ENCODE results near the gene CDH4.
"Not testable (repeated sequence)": the region's sequence is repeated elsewhere in the genome, so short reads cannot be mapped to it uniquely, and the experiment has no call there.

Gene CDH4

GRCh38 chr20:61394088-61394799, 142.2 kb downstream of the CDH4 start:
- DNase-seq = no peak

GRCh38 chr20:61396262-61396848, 144.3 kb downstream of the CDH4 start:
- no peak for DNase-seq

- DNase-seq = no peak
These were observed 145.1 kb downstream of the CDH4 start for GRCh38 chr20:61397146-61397545.

- no peak for DNase-seq
These were observed 145.7 kb downstream of the CDH4 start for GRCh38 chr20:61397790-61398189.

GRCh38 chr20:61399433-61399832, 147.4 kb downstream of the CDH4 start:
- DNase-seq = no peak

- no peak for DNase-seq
These were observed 148.4 kb downstream of the CDH4 start for GRCh38 chr20:61400499-61400898.

GRCh38 chr20:61404303-61404702, 152.2 kb downstream of the CDH4 start:
- DNase-seq = no peak

GRCh38 chr20:61405007-61405406, 152.9 kb downstream of the CDH4 start:
- DNase-seq = no peak

- not testable (repeated sequence) for DNase-seq
These were observed 154.7 kb downstream of the CDH4 start for GRCh38 chr20:61406773-61407172.

- DNase-seq = no peak
These were observed 155.5 kb downstream of the CDH4 start for GRCh38 chr20:61407561-61407960.

GRCh38 chr20:61408951-61409740, 157.1 kb downstream of the CDH4 start:
- DNase-seq = no peak

- DNase-seq = no peak
These were observed 159.7 kb downstream of the CDH4 start for GRCh38 chr20:61411743-61412142.

- DNase-seq = no peak
These were observed 161.7 kb downstream of the CDH4 start for GRCh38 chr20:61413752-61414151.

GRCh38 chr20:61414455-61414991, 162.5 kb downstream of the CDH4 start:
- DNase-seq = no peak

- no peak for DNase-seq
These were observed 164.5 kb downstream of the CDH4 start for GRCh38 chr20:61416546-61416945.

- no peak for DNase-seq
These were observed 165.3 kb downstream of the CDH4 start for GRCh38 chr20:61417221-61417941.

- DNase-seq = no peak
These were observed 166.9 kb downstream of the CDH4 start for GRCh38 chr20:61419010-61419409.

- DNase-seq = no peak
These were observed 167.4 kb downstream of the CDH4 start for GRCh38 chr20:61419501-61419900.

- no peak for DNase-seq
These were observed 168.0 kb downstream of the CDH4 start for GRCh38 chr20:61420056-61420455.

GRCh38 chr20:61420781-61421180, 168.7 kb downstream of the CDH4 start:
- no peak for DNase-seq

- DNase-seq = no peak
These were observed 170.8 kb downstream of the CDH4 start for GRCh38 chr20:61422636-61423425.

- no peak for DNase-seq
These were observed 172.1 kb downstream of the CDH4 start for GRCh38 chr20:61424011-61424627.

All from NCI-H2171 treated with DMSO at 0.1 percent for 48 hours (cell line).